Mesenchymal stem cell (in vitro differentiated cells and primary cell): Measurements from ENCODE around the gene COL10A1.

ENCODE experiments used
- DNase-seq: peaks from one replicate; pipeline ENCODE4 v3.0.0-alpha.2; 2013
- H2AFZ ChIP-seq: one replicate; pipeline ENCODE4 v1.6.1; 2013; ENCODE audit warnings: low read depth, mild to moderate bottlenecking, control low read depth, inconsistent platforms, low read length, moderate library complexity
- H2AK5ac ChIP-seq: 2 replicates; pipeline ENCODE4 v1.6.1; 2013; ENCODE audit warnings: low read length, moderate library complexity, mild to moderate bottlenecking, inconsistent platforms; ENCODE audit not compliant: severe bottlenecking
- H2BK120ac ChIP-seq: one replicate; pipeline ENCODE4 v1.6.1; 2013; ENCODE audit warnings: low read depth, mild to moderate bottlenecking, inconsistent platforms, low read length, moderate library complexity
- H2BK12ac ChIP-seq, 2 experiments: one replicate each; pipeline ENCODE4 v1.6.1; 2013; ENCODE audit warnings: inconsistent platforms in 2 of 2, low read length in 2 of 2, mild to moderate bottlenecking in 2 of 2, moderate library complexity in 2 of 2, control low read depth in 1 of 2
- H2BK15ac ChIP-seq: one replicate; pipeline ENCODE4 v1.6.1; 2013; ENCODE audit warnings: mild to moderate bottlenecking, low read depth, inconsistent platforms; ENCODE audit not compliant: poor library complexity, severe bottlenecking
- H2BK5ac ChIP-seq: 2 replicates; pipeline ENCODE4 v1.6.1; 2013; ENCODE audit warnings: low read depth, mild to moderate bottlenecking, low read length, control low read depth, inconsistent platforms; ENCODE audit not compliant: poor library complexity, severe bottlenecking
- H3K14ac ChIP-seq, 2 experiments: one replicate each; pipeline ENCODE4 v1.6.1; 2013; ENCODE audit warnings: inconsistent platforms in 2 of 2, low read length in 2 of 2, control low read depth in 1 of 2, mild to moderate bottlenecking in 1 of 2, moderate library complexity in 1 of 2
- H3K18ac ChIP-seq, 2 experiments: one replicate each; pipeline ENCODE4 v1.6.1; 2013; ENCODE audit warnings: inconsistent platforms in 2 of 2, low read length in 2 of 2, control low read depth in 1 of 2, low read depth in 1 of 2, mild to moderate bottlenecking in 1 of 2
- H3K23ac ChIP-seq, 2 experiments: one replicate each; pipeline ENCODE4 v1.6.1; 2013; ENCODE audit warnings: inconsistent platforms in 2 of 2, low read length in 2 of 2, mild to moderate bottlenecking in 2 of 2, moderate library complexity in 2 of 2, control low read depth in 1 of 2
- H3K27ac ChIP-seq: 2 replicates; pipeline ENCODE4 v1.5.1; 2013; ENCODE audit warnings: mild to moderate bottlenecking, moderate library complexity, low read length, control low read depth, inconsistent platforms; ENCODE audit not compliant: poor library complexity, severe bottlenecking
- H3K27me3 ChIP-seq, 2 experiments: 2 replicates each; pipeline versions ENCODE4 v1.6.1 to v1.7.0; 2013; ENCODE audit warnings: low read length in 2 of 2, mild to moderate bottlenecking in 2 of 2, moderate library complexity in 2 of 2, control low read depth in 1 of 2, inconsistent platforms in 1 of 2; ENCODE audit not compliant: control insufficient read depth in 1 of 2, insufficient read depth in 1 of 2
- H3K36me3 ChIP-seq, 2 experiments: 2 replicates each; pipeline versions ENCODE4 v1.6.1 to v1.7.0; 2013; ENCODE audit warnings: low read length in 2 of 2, control low read depth in 1 of 2, inconsistent platforms in 1 of 2, low read depth in 1 of 2, mild to moderate bottlenecking in 1 of 2; ENCODE audit not compliant: insufficient read depth in 2 of 2, control insufficient read depth in 1 of 2
- H3K4ac ChIP-seq, 2 experiments: one replicate each; pipeline ENCODE4 v1.6.1; 2013; ENCODE audit warnings: inconsistent platforms in 2 of 2, low read length in 2 of 2, mild to moderate bottlenecking in 2 of 2, moderate library complexity in 2 of 2, control low read depth in 1 of 2, low read depth in 1 of 2
- H3K4me1 ChIP-seq: 2 replicates; pipeline ENCODE4 v1.6.1; 2013; ENCODE audit warnings: low read depth, low read length, control low read depth; ENCODE audit not compliant: control insufficient read depth, insufficient read depth
- H3K4me2 ChIP-seq: 2 replicates; pipeline ENCODE4 v1.6.1; 2013; ENCODE audit warnings: low read length, mild to moderate bottlenecking, inconsistent platforms; ENCODE audit not compliant: poor library complexity, severe bottlenecking
- H3K4me3 ChIP-seq, 2 experiments: 2 replicates each; pipeline versions ENCODE4 v1.5.1 to v1.7.0; 2013; ENCODE audit warnings: low read length in 2 of 2, mild to moderate bottlenecking in 2 of 2, control low read depth in 1 of 2, low read depth in 1 of 2; ENCODE audit not compliant: insufficient read depth in 1 of 2
- H3K79me1 ChIP-seq: replicated peaks from 2 replicates; pipeline ENCODE4 v1.6.1; 2013; ENCODE audit warnings: mild to moderate bottlenecking, control low read depth, low read length, inconsistent platforms; ENCODE audit not compliant: poor library complexity, severe bottlenecking
- H3K9ac ChIP-seq: 2 replicates; pipeline ENCODE4 v1.7.0; 2013; ENCODE audit warnings: mild to moderate bottlenecking, low read length, moderate library complexity
- H3K9me3 ChIP-seq: 2 replicates; pipeline ENCODE4 v1.7.0; 2013; ENCODE audit warnings: mild to moderate bottlenecking, low read length; ENCODE audit not compliant: control insufficient read depth
- H4K8ac ChIP-seq: one replicate; pipeline ENCODE4 v1.6.1; 2013; ENCODE audit warnings: inconsistent platforms, mild to moderate bottlenecking, low read length, moderate library complexity
- H4K91ac ChIP-seq: one replicate; pipeline ENCODE4 v1.6.1; 2013; ENCODE audit warnings: mild to moderate bottlenecking, low read length, inconsistent platforms
- WGBS: methylation state at CpG from one replicate; pipeline ENCODE4 v1.1.7; 2013; ENCODE audit warnings: mixed read lengths; 5-methylcytosine and 5-hydroxymethylcytosine counted together

The COL10A1 gene

GRCh38 chr6:116154887-116155286 is 29.0 kb upstream of the COL10A1 start:
- Histone ChIP-seq H2BK5ac (no peak overlapping the region), H4K91ac (no peak overlapping the region), H3K23ac (no peak overlapping the region), H3K18ac (no peak overlapping the region), H3K27ac (no peak overlapping the region), H3K36me3 (peaks cover 0 to 3% of the 10 kb centered on the region in 2 experiments), H4K8ac (no peak overlapping the region), H2BK15ac (no peak overlapping the region), H3K4ac (no peak overlapping the region), H3K4me3 (no peak overlapping the region), H3K14ac (no peak overlapping the region), H3K27me3 (no peaks in the 10 kb centered on the region), H3K4me2 (no peak overlapping the region), H3K9ac (no peak overlapping the region), H3K4me1 (no peaks in the 10 kb centered on the region), H2BK12ac (no peak overlapping the region), H2BK120ac (no peak overlapping the region), H2AFZ (no peak overlapping the region), H3K79me1 (no peaks in the 10 kb centered on the region), H3K9me3 (no peaks in the 10 kb centered on the region), H2AK5ac (no peak overlapping the region)
- WGBS: 100% methylated on average over 1 of the region's 2 CpGs
- DNase-seq: no peak

- no peak overlapping the region for H2BK12ac ChIP-seq
- no peak overlapping the region for H3K4ac ChIP-seq
- no peaks in the 10 kb centered on the region for H3K79me1 ChIP-seq
- DNase-seq: no peak
- no CpG with 5 or more reads among the region's 1 CpG for WGBS
- H3K18ac ChIP-seq: no peak overlapping the region
- H2BK5ac ChIP-seq: no peak overlapping the region
- H4K8ac ChIP-seq: no peak overlapping the region
- no peaks in the 10 kb centered on the region for H3K27me3 ChIP-seq
- H3K9me3 ChIP-seq: no peaks in the 10 kb centered on the region
- no peak overlapping the region for H3K9ac ChIP-seq
- no peak overlapping the region for H3K4me3 ChIP-seq
- no peak overlapping the region for H2AK5ac ChIP-seq
- H4K91ac ChIP-seq: no peak overlapping the region
- H2BK15ac ChIP-seq: no peak overlapping the region
- no peak overlapping the region for H2AFZ ChIP-seq
- no peak overlapping the region for H3K14ac ChIP-seq
- no peak overlapping the region for H3K27ac ChIP-seq
- H2BK120ac ChIP-seq: no peak overlapping the region
- H3K4me2 ChIP-seq: no peak overlapping the region
- H3K4me1 ChIP-seq: no peaks in the 10 kb centered on the region
- peaks cover 0 to 3% of the 10 kb centered on the region in 2 experiments for H3K36me3 ChIP-seq
- no peak overlapping the region for H3K23ac ChIP-seq
Measured at GRCh38 chr6:116152620-116153019, 26.7 kb upstream of the COL10A1 start.

- peaks cover 5% of the 10 kb centered on the region for H3K79me1 ChIP-seq
- H3K4me2 ChIP-seq: no peak overlapping the region
- no peak overlapping the region for H2BK5ac ChIP-seq
- DNase-seq: no peak
- H4K8ac ChIP-seq: no peak overlapping the region
- no peak overlapping the region for H3K23ac ChIP-seq
- no peak overlapping the region for H2BK12ac ChIP-seq
- no peaks in the 10 kb centered on the region for H3K4me1 ChIP-seq
- no peak overlapping the region for H2BK120ac ChIP-seq
- no peaks in the 10 kb centered on the region for H3K36me3 ChIP-seq
- H2AK5ac ChIP-seq: no peak overlapping the region
- H4K91ac ChIP-seq: no peak overlapping the region
- 85% methylated on average over 2 of the region's 4 CpGs for WGBS
- H2BK15ac ChIP-seq: no peak overlapping the region
- no peak overlapping the region for H3K14ac ChIP-seq
- H3K9ac ChIP-seq: no peak overlapping the region
- no peak overlapping the region for H3K18ac ChIP-seq
- H3K4me3 ChIP-seq: no peak overlapping the region
- H3K4ac ChIP-seq: no peak overlapping the region
- H2AFZ ChIP-seq: no peak overlapping the region
- H3K27me3 ChIP-seq: no peaks in the 10 kb centered on the region
- no peak overlapping the region for H3K27ac ChIP-seq
- no peaks in the 10 kb centered on the region for H3K9me3 ChIP-seq
Measured at GRCh38 chr6:116145803-116146675, 20.1 kb upstream of the COL10A1 start.

- Histone ChIP-seq H3K36me3 (no peaks in the 10 kb centered on the region), H2AFZ (no peak overlapping the region), H2BK5ac (no peak overlapping the region), H3K4ac (no peak overlapping the region), H3K23ac (no peak overlapping the region), H3K27ac (no peak overlapping the region), H2BK15ac (no peak overlapping the region), H3K4me1 (no peaks in the 10 kb centered on the region), H2BK12ac (no peak overlapping the region), H3K79me1 (peaks cover 5% of the 10 kb centered on the region), H3K9ac (peak overlapping the region; percentile 46), H3K18ac (no peak overlapping the region), H3K27me3 (no peaks in the 10 kb centered on the region), H3K4me2 (no peak overlapping the region), H4K91ac (no peak overlapping the region), H3K4me3 (no peak overlapping the region), H3K14ac (no peak overlapping the region), H4K8ac (no peak overlapping the region), H2BK120ac (no peak overlapping the region), H2AK5ac (no peak overlapping the region), H3K9me3 (no peaks in the 10 kb centered on the region)
- peak; percentile 75 for DNase-seq
- 54% methylated on average over 3 of the region's 3 CpGs for WGBS
Measured at GRCh38 chr6:116144605-116145004, 18.7 kb upstream of the COL10A1 start.
